Esophagus mucosa (tissue), 1 donor: ENCODE measurements around the gene CD96. TPM values are rescaled to one million over a fixed set of nuclear protein-coding genes. Genes with fewer than 3 reads are reported as not detected.
"Not testable (repeated sequence)": the region's sequence is repeated elsewhere in the genome, so short reads cannot be mapped to it uniquely, and the experiment has no call there.

Experiments
- ATAC-seq: fragments of 200-7000 bp; cut with Tn5 transposase; one replicate; pipeline ENCODE4 v1.9.1; 2020
- total RNA-seq: library from RNA; stranded (reverse); gene quantifications from one replicate; pipeline ENCODE4 v1.2.4, GENCODE V29; 2023
- donor health status: DM: yes; HTN: yes; CAD: no.

Gene CD96
- total RNA-seq, 1 donor from 2014 or later: 1.0 TPM

GRCh38 chr3:111621535-111621934, 79.5 kb downstream of the CD96 start:
- ATAC-seq: peak; percentile 54

DNA sequence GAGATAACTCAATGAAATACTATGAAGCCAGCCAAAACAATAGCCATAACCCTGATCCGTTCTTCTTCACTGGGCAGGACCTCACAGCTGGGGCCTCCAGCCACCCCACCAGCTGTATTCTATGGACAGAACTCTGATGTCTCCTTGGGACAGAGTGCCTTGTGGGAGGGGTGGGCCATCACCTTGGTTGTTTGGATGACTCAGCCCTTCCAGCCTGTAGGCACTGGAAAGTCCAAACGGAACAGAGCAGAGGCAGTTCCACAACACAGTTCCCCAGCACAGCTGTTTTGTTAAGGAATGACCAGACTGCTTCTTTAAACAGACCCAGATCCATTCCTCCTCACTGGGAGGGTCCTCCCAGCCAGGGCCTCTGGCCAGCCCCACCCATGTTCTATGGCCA, 85.1 kb downstream of the CD96 start:
- no peak for ATAC-seq

DNA sequence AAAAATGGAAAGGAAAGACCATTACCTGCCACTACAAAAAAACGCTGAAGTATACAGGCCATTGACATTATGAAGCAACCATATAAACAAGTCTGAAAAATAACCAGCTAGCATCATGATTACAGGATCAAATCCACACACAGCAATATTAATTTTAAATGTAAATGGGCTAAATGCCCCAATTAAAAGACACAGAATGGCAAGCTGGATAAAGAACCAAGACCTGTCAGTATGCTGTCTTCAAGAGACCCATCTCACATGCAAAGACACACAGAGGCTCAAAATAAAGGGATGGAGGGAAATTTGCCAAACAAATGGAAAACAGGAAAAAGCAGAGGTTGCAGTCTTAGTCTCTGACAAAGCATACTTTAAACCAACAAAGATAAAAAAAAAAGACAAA, 87.0 kb downstream of the CD96 start:
- not testable (repeated sequence) for ATAC-seq

DNA sequence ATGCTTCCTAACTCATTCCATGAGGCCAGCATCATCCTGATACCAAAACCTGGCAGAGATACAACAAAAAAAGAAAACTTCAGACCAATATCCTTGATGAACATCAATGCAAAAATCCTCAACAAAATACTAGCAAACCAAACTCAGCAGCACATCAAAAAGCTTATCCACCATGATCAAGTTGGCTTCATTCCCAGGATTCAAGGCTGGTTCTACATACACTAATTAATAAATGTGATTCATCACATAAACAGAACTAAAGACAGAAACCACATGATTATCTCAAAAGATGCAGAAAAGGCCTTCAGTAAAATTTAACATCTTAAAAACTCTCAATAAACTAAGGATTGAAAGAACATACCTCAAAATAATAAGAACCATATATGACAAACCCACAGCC, 88.6 kb downstream of the CD96 start:
- ATAC-seq: not testable (repeated sequence)

DNA sequence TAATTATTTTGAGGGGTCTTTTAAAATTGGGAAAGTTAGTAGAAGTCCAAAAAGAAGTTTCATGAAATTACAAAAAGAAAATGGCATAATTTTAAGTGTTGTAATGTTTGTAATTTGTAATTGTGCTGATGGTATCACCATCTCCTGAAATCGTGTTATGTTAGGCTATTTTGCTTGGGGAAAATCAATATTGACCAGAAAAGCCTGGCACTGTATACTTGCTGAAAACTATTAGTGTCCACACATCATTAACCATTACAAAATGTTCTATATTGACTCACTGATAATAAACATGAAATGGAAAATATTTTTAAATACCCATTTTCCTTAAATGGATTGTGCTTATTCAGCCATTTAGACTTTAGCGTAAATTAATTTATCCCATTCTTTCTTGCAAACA, 93.4 kb downstream of the CD96 start:
- no peak for ATAC-seq

- ATAC-seq: no peak
These were observed 94.4 kb downstream of the CD96 start for GRCh38 chr3:111636366-111636885.

- no peak for ATAC-seq
These were observed 97.3 kb downstream of the CD96 start for GRCh38 chr3:111639316-111639715.

DNA sequence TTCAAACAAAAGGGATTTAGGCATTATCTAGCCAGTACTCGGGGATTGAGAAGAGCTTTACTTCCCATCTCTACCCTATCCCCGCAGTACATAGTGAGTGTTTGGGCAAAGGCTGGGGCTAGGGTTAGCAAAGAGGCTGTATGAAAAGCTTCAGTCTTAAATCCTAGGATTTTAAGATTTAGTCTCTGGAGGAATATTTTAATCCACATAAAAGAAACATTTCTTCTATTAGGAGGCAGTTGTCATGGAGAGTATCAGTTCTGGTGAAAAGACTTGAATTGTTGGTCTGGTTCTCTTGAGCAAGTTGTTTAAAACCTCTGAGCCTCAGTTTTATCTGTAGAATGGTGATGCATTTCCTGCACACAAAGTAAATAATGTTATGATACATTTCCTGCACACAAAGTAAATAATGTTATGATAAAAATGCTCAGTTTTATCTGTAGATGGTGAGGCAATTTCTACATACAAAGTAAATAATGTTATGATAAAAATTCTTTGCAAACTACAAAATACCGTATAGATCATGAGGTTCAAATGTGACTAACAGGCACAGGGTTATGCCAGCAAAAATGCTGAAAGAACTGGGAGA, 107.1 kb downstream of the CD96 start:
- ATAC-seq: no peak

- ATAC-seq: no peak
These were observed 108.6 kb downstream of the CD96 start for GRCh38 chr3:111650378-111651275.

DNA sequence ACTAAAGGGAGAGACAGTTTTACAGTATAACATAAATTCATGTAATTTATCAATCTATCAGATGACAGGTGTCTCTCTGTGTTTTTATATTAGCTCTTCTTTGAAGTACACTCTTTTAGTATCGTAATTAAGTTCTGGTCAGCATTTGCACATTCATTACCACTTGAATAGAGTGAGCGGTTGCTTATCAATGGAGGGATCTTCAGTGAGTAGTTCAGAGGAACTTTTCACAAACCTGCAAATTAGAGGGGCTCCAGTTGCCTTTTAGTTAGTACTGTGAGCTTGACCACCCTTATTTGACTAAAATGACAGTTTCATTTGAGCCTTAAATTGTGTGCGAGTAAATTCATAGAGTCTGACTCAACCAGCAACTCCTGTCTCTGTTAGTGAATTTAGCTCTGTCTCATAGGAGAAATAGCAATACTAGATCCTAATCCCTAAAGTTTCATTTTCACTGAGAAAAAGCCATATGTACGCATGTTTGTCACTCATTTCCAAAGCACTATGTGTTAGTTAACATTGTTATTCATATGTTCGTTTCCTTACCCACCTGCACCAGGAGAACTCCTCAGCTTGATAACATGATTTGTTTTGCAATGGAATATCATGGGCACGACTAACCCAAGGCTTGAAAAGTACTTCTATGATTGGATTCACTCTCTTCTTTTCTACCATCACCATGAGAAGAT, 110.6 kb downstream of the CD96 start:
- no peak for ATAC-seq

- ATAC-seq: no peak
These were observed 111.8 kb downstream of the CD96 start for GRCh38 chr3:111653766-111654165.

DNA sequence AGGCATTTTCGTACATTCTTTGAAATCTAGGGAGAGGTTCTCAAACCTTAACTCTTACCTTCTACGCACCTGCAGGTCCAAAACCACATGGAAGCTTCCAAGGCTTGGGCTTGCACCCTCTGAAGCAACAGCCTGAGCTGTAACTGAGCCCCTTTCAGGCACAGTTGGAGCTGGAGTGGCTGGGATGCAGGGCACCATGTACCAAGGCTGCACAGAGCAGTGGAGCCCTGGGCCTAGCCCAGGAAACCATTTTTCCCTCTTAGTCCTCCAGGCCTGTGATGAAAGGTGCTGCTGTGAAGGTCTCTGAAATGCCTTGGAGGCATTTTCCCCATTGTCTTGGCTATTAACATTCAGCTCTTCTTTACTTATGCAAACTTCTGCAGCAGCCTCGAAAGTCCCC, 120.0 kb downstream of the CD96 start:
- no peak for ATAC-seq

- ATAC-seq: no peak
These were observed 120.9 kb downstream of the CD96 start for GRCh38 chr3:111662907-111663306.

DNA sequence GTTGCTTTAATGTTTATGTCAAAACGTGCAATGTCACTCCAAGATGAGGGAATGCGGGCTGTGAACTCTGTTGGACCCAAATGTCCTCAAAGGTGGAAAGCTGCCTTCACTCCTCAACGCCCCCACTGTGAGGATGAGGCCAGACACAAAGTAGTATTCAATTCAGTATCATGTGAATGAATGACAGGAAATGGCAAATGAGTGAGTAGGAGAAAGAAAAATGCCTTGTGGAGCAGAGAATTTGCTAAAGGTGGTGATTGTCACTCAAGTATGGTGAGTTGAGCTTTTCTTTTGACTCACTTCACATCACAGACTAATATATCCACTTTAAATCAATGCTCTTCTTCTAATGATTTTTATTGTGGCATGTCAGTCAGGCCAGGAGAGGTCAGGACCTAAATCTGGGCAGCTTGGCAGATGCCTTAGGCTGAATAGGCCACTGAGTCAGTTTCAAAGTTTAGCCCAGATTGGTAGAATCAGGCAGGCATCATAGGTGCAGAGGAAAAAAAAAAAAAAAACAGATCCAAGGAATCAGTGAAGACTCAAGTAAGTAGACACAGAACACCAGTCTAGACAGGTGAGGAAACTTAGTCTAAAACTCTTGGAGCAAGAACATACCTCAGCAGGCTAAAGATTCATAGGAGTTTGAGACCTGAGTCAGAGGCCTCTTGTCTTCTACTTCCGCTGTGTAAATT, 124.2 kb downstream of the CD96 start:
- ATAC-seq: no peak

DNA sequence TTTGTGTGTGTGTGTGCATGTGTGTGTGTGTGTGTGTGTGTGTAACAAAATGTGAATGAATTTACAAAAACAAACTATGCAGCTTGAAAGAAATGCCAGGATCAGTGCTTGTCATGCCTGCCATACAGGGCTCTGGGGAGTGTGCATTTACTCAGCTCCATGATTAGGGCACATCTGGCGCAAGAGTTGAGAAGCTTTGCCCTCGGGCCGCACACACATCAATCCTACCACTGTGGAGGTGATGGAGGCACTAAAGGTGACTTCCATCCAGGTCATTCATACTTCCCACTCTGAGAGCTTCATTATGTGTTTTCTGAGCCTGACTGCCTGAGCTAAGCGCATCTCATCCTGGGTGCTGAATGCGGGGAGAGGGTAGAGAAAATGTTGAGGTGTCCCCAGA, 125.2 kb downstream of the CD96 start:
- ATAC-seq: peak; percentile 14

DNA sequence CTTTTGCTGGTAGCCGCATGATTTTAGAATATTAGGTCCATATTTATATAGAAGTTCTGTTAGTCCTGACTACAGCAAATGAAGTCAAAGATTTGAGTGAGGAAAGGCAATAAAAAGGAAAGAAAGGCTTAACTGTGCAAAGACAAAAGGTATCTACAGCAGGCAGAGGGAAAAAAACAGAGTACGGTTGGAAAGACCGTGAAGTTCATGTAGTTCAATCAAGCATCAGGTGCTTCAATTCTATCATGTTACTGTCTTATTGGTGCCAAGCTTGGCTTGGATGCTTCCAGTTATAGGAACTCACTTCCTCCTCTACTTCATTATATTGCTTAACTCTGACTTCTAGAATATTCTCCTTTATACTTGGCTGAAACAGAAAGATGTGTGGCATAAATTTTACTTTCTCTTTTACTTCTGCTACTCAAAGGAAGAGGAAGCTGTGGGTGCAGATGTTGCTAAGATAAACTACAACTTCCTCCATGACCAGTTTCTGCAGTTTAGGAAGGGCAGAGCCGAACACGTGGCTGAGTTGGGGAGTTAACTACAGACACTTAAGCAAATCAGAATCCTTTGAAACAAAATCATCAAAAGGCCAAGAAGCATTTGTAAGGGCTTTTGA, 125.7 kb downstream of the CD96 start:
- peak; percentile 77 for ATAC-seq

- ATAC-seq: no peak
These were observed 126.3 kb downstream of the CD96 start for GRCh38 chr3:111668326-111668725.

DNA sequence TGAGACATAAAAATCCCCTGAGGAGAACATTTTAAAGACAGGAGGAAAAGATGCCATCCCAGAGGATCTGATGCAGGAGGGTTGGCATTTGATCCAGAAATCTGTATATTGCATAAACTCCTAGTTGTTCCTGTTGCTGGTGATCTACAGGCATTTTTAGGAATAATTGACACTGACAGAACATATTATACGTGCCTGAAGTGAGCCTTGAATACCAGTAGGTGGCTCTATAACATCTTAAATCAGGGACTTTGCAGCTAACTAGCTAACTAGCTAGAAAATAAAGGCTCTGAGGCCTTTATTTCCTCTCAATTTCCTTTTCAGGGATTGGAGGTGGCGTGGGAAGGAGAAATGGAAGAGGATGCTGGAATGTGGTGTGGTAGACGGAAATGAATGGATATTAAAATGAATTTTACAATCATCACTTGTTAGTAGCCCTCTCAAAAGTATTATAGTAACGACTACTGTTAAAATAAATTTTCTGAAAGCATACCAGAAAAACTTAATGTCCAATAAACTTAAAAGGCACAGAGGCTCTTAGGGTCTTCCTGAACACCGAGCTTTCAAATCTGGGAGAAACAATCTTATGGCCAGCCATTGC, 127.0 kb downstream of the CD96 start:
- peak; percentile 80 for ATAC-seq

- ATAC-seq: no peak
These were observed 128.1 kb downstream of the CD96 start for GRCh38 chr3:111669926-111670630.

- ATAC-seq: not testable (repeated sequence)
These were observed 130.5 kb downstream of the CD96 start for GRCh38 chr3:111672461-111672860.

GRCh38 chr3:111675846-111676210, 133.8 kb downstream of the CD96 start:
- ATAC-seq: no peak
